Prostate gland (tissue), 2 donors: ENCODE data around the gene E2F1. TPM values are rescaled to one million over a fixed set of nuclear protein-coding genes. Genes with fewer than 3 reads are reported as not detected.

Source experiments
- DNase-seq: peaks from one replicate; pipeline ENCODE4 v3.0.0-alpha.2; 2019; ENCODE audit warnings: low spot score
- H3K27ac ChIP-seq, 2 donors: fragments of 200-600 bp; sonication (generic); 2 replicates each; pipeline ENCODE4 v1.5.1; 2017 to 2019
- H3K27me3 ChIP-seq: fragments of 200-600 bp; sonication (generic); replicated peaks from 2 replicates; pipeline ENCODE4 v1.5.1; 2019; ENCODE audit not compliant: insufficient read depth
- H3K36me3 ChIP-seq, 2 donors: fragments of 200-600 bp; sonication (generic); 1 replicate in 1 of 2; 2 replicates in 1 of 2; pipeline versions ENCODE4 v1.5.1 to v1.8.1; 2017 to 2019
- H3K4me1 ChIP-seq: fragments of 200-600 bp; sonication (generic); replicated peaks from 2 replicates; pipeline ENCODE4 v1.5.1; 2019
- H3K4me3 ChIP-seq, 2 donors: fragments of 200-600 bp; sonication (generic); 2 replicates each; pipeline ENCODE4 v1.5.1; 2017 to 2019
- H3K9me3 ChIP-seq: fragments of 200-600 bp; sonication (generic); 2 replicates; pipeline ENCODE4 v1.5.1; 2017
- POLR2A ChIP-seq: fragments of 450-650 bp; IDR thresholded peaks from one replicate; pipeline ENCODE4 v1.6.1; 2016; ENCODE audit warnings: antibody characterized with exemption, mild to moderate bottlenecking
- POLR2AphosphoS5 ChIP-seq: sonication (generic); formaldehyde crosslinking; IDR thresholded peaks from one replicate; pipeline ENCODE4 v1.6.1; 2017; ENCODE audit warnings: antibody characterized with exemption
- WGBS: methylation state at CpG from one replicate; pipeline ENCODE4 v1.1.5; 2018; 5-methylcytosine and 5-hydroxymethylcytosine counted together
- intact Hi-C: fragments of 100-400 bp; cut with DNase I; formaldehyde crosslinking; loops from one replicate; pipeline ENCODE4 v1.14.2; 2022
- total RNA-seq, 2 donors: library from RNA; depleted of rRNA; stranded (reverse); fragments of >200 nt; gene quantifications; one replicate each; pipeline ENCODE4 v1.1.0, GENCODE V29; 2016
- TF ChIP-seq, protein P1 (sequence below), 4 experiments: fragments of 200-600 bp in 2 of 4; fragments of 450-650 bp in 2 of 4; sonication (generic) in 2 of 4; IDR thresholded peaks; 1 replicate in 3 of 4; 2 replicates in 1 of 4; pipeline ENCODE4 v1.5.1; 2016 to 2019; ENCODE audit warnings: antibody characterized with exemption in 4 of 4, mild to moderate bottlenecking in 2 of 4, moderate library complexity in 2 of 4

E2F1 gene
- total RNA-seq, 2 donors from 2014 or later: 2.0 to 10.1 TPM

DNA sequence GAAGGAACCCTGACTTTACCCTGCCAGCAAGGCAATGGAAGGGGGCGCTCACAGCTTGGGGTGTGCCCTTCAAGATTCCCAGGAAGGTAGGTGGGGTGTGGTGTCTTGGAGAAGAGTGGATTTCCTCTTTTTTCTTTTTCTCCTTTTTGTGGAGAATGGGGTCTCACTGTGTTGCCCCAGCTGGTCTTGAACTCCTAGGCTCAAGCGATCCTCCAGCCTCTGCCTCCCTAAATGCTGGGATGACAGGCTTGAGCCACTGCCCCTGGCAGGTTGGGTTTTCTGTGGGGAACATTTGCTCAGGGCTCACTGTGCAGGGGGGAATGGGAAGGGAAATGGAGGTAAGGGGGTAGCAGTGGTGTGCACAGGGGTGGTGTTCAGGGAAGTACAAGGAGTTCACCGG lies 41.6 kb upstream of the E2F1 start:
- Histone ChIP-seq H3K9me3 (no peaks in the 10 kb centered on the region), H3K27ac (no peak overlapping the region), H3K36me3 (no peaks in the 10 kb centered on the region), H3K27me3 (no peaks in the 10 kb centered on the region), H3K4me3 (no peak overlapping the region), H3K4me1 (no peaks in the 10 kb centered on the region)
- intact Hi-C loops: no loop called here
- WGBS: 84% methylated on average over 3 of the region's 3 CpGs
- TF ChIP-seq POLR2A: no peak
- TF ChIP-seq, protein P1, sequence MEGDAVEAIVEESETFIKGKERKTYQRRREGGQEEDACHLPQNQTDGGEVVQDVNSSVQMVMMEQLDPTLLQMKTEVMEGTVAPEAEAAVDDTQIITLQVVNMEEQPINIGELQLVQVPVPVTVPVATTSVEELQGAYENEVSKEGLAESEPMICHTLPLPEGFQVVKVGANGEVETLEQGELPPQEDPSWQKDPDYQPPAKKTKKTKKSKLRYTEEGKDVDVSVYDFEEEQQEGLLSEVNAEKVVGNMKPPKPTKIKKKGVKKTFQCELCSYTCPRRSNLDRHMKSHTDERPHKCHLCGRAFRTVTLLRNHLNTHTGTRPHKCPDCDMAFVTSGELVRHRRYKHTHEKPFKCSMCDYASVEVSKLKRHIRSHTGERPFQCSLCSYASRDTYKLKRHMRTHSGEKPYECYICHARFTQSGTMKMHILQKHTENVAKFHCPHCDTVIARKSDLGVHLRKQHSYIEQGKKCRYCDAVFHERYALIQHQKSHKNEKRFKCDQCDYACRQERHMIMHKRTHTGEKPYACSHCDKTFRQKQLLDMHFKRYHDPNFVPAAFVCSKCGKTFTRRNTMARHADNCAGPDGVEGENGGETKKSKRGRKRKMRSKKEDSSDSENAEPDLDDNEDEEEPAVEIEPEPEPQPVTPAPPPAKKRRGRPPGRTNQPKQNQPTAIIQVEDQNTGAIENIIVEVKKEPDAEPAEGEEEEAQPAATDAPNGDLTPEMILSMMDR (IDR thresholded peaks at IDR 0.05): no peak
- DNase-seq: no peak

DNA sequence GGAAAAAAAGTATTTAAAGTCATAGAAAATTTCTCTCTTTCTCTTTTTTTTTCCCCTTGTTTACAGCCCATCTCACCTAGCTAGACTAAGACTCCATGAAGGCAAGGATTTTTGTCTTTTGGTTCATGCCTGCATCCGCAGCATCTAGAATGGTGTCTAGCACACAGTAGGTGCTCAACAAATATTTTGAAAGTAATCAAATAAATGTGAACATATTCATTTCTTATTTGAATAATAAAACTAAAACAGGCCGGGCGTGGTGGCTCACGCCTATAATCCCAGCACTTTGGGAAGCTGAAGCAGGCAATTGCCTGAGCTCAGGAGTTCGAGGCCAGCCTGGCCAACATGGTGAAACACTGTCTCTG lies 40.9 kb upstream of the E2F1 start:
- Histone ChIP-seq H3K36me3 (no peaks in the 10 kb centered on the region), H3K27ac (no peak overlapping the region), H3K4me1 (no peaks in the 10 kb centered on the region), H3K9me3 (no peaks in the 10 kb centered on the region), H3K27me3 (no peaks in the 10 kb centered on the region), H3K4me3 (no peak overlapping the region)
- intact Hi-C loops: no loop called here
- no peak for TF ChIP-seq POLR2A
- no peak for TF ChIP-seq POLR2AphosphoS5
- TF ChIP-seq, protein P1 (IDR thresholded peaks at IDR 0.05): no peak
- no peak for DNase-seq
- WGBS: 91% methylated on average over 5 of the region's 5 CpGs

DNA sequence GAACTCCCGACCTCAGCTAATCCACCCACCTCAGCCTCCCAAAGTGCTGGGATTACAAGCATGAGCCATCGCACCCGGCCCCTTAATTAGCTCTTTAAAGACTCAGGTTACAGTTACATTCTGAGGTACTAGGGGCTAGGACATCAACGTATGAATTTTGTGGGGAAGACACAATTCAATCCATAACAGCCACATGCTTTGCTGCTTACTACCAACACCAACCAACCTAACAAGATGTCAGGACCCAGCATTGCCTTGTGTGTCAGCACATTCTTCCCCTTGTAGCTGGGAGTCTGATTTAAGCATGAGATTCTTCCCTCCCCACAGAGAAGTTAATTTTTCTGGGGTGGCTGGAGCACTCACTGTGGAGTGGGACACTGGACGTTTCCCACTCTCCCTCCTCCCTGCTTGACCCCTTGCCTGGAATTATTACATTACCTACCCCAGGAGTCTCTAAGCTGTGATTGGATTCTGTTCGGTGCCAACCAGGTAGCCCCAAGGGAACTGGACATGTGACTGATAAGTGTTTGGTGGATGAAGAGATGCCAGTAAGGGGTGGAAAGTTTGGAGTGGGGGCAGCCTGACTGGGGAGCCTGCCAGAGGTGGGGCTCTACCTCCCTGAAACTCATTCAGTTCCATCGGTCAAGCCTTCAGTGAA lies 39.6 kb upstream of the E2F1 start:
- no peak overlapping the region for H3K27ac ChIP-seq
- H3K4me1 ChIP-seq: no peaks in the 10 kb centered on the region
- intact Hi-C loops: no loop called here
- H3K36me3 ChIP-seq: no peaks in the 10 kb centered on the region
- TF ChIP-seq, protein P1 (IDR thresholded peaks at IDR 0.05): no peak
- no peak for TF ChIP-seq POLR2A
- TF ChIP-seq POLR2AphosphoS5: no peak
- WGBS: 74% methylated on average over 7 of the region's 7 CpGs
- no peak overlapping the region for H3K4me3 ChIP-seq
- no peaks in the 10 kb centered on the region for H3K9me3 ChIP-seq
- H3K27me3 ChIP-seq: no peaks in the 10 kb centered on the region
- no peak for DNase-seq

DNA sequence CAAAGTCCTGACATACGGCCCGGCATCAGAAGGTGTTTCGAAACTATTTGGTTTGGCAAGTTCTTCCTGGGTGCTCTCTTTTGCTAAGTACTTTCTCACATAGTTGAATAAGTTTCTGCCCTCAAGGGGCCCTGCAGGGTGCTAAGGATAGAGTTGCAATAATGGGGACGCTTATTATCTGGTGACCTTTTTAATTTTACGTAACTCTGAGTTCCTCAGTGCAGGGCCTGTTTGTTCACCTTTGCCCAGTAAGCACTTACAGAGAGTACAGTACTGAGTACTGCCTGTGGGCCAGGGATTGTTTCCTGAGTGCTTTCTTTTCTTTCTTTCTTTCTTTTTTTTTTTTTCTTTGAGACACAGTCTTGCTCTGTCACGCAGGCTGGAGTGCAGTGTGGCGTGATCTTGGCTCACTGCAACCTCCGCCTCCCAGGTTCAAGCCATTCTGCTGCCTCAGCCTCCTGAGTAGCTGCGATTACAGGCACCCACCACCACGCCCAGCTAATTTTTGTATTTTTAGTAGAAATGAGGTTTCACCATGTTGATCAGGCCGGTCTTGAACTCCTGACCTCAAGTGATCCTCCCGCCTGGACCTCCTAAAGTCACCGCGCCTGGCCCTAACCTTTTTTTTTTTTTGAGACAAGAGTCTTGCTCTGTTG lies 38.4 kb upstream of the E2F1 start:
- Histone ChIP-seq H3K4me3 (no peak overlapping the region), H3K36me3 (no peaks in the 10 kb centered on the region), H3K4me1 (peaks cover under 1% of the 10 kb centered on the region), H3K27ac (no peak overlapping the region), H3K27me3 (no peaks in the 10 kb centered on the region), H3K9me3 (no peaks in the 10 kb centered on the region)
- intact Hi-C loops: no loop called here
- no peak for DNase-seq
- TF ChIP-seq POLR2AphosphoS5 (no peak), POLR2A (no peak)
- TF ChIP-seq, protein P1 (IDR thresholded peaks at IDR 0.05): no peak
- WGBS: 82% methylated on average over 14 of the region's 14 CpGs
